Measurements from ENCODE around the gene PDCD11. TPM values are rescaled to one million over a fixed set of nuclear protein-coding genes. Genes with fewer than 3 reads are reported as not detected.

PDCD11 gene
- total RNA-seq, 2 donors from 2014 or later: 13.0 to 32.0 TPM

GRCh38 chr10:103490986-103491314, 94.5 kb downstream of the PDCD11 start:
- ATAC-seq: no peak
- H3K27ac ChIP-seq: peak overlapping the region in 1 of 4 donors; percentile 42
- no peaks in the 10 kb centered on the region for H3K36me3 ChIP-seq (replicated peaks in 1 of 2; ENCODE audit: insufficient read depth in 1 of 2, low read depth in 2 of 2)
- no peaks in the 10 kb centered on the region for H3K9me3 ChIP-seq
- H3K4me1 ChIP-seq: peaks cover 20% of the 10 kb centered on the region
- 73% methylated on average over 1 of the region's 1 CpG; no CpG with 5 or more reads in 1 of the 2 donors for WGBS, 2 donors
- intact Hi-C loops (cut with DNase I): no loop called here
- H3K27me3 ChIP-seq: no peaks in the 10 kb centered on the region
- no peak for DNase-seq
- no peak overlapping the region for H3K4me3 ChIP-seq
- TF ChIP-seq POLR2A (IDR thresholded peaks at IDR 0.05): no peak
- TF ChIP-seq, protein P1, sequence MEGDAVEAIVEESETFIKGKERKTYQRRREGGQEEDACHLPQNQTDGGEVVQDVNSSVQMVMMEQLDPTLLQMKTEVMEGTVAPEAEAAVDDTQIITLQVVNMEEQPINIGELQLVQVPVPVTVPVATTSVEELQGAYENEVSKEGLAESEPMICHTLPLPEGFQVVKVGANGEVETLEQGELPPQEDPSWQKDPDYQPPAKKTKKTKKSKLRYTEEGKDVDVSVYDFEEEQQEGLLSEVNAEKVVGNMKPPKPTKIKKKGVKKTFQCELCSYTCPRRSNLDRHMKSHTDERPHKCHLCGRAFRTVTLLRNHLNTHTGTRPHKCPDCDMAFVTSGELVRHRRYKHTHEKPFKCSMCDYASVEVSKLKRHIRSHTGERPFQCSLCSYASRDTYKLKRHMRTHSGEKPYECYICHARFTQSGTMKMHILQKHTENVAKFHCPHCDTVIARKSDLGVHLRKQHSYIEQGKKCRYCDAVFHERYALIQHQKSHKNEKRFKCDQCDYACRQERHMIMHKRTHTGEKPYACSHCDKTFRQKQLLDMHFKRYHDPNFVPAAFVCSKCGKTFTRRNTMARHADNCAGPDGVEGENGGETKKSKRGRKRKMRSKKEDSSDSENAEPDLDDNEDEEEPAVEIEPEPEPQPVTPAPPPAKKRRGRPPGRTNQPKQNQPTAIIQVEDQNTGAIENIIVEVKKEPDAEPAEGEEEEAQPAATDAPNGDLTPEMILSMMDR (IDR thresholded peaks at IDR 0.05): no peak

DNA sequence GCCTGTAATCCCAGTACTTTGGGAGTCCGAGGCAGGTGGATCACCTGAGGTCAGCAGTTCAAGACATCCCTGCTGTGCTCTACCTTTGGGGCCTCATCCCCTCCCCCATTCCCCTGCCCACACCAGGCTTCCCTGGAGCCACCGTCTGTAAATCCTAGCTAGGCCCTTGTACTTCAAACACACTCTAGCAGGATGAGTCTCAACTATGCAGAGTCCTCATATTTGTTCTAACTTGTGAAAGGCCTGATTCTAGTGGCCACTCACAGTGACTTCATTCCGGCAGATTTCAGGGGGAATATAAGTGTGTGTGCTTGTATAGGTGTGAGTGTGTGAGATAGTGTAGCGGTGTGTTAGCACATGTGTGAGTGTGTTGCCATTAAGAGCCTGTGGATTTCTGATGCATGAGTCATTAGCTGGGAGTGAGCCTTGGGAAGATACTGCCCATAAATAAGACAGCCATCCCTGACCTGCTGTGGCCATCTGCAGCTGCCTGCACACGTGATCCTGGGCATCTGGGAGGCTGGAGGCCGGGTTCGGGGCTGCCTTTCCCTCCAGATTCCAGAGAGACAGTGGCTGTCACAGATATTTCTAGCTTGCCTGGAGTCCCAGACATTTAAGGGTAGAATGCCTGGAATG, 95.4 kb downstream of the PDCD11 start:
- intact Hi-C loops (cut with DNase I): no loop called here
- ATAC-seq: no peak
- peak in 1 of 4 donors; percentile 22 for DNase-seq
- Histone ChIP-seq H3K27ac (peak overlapping the region in 2 of 4 donors; percentile 75 to 80), H3K4me3 (no peak overlapping the region), H3K9me3 (no peaks in the 10 kb centered on the region), H3K4me1 (peaks cover 20% of the 10 kb centered on the region), H3K27me3 (no peaks in the 10 kb centered on the region), H3K36me3 (replicated peaks in 1 of 2; ENCODE audit: insufficient read depth in 1 of 2, low read depth in 2 of 2) (no peaks in the 10 kb centered on the region)
- TF ChIP-seq, protein P1 (IDR thresholded peaks at IDR 0.05): no peak
- no peak for TF ChIP-seq POLR2A (IDR thresholded peaks at IDR 0.05)
- 67 to 72% methylated on average over 7 of the region's 7 CpGs for WGBS, 2 donors

DNA sequence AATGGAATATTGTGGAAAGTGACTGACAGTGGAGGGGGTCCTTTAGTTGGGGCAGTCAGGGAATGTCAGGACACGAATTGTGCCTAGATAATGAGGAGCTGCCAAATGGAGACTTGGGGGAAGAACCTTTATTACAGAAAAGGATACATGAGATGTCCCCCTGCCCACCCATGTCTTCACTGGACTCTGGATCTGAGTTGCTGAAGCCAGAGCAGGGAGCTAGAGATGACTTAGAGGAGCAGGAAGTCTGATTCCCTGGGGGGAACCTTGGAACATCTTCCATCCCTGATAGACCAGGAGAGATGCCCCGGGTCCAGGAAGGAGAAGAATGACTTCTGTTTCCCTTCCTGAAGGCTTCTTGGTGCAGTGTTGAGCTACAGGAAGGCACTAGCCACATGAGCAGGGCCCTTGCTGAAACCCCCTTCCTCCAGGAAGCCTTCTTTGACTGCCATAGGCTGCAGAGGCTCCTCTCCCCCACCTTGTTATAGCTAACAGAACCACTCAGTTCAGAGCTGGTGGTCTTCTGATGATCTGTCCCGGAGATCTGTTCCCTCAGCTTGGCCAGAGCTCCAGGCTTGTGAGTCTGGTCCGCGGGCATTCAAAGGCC, 96.3 kb downstream of the PDCD11 start:
- intact Hi-C loops (cut with DNase I): no loop called here
- 63 to 76% methylated on average over 4 to 5 of the region's 5 CpGs for WGBS, 2 donors
- no peaks in the 10 kb centered on the region for H3K36me3 ChIP-seq (replicated peaks in 1 of 2; ENCODE audit: insufficient read depth in 1 of 2, low read depth in 2 of 2)
- no peaks in the 10 kb centered on the region for H3K27me3 ChIP-seq
- H3K4me3 ChIP-seq: no peak overlapping the region
- no peak for ATAC-seq
- no peaks in the 10 kb centered on the region for H3K9me3 ChIP-seq
- DNase-seq: no peak
- TF ChIP-seq, protein P1 (IDR thresholded peaks at IDR 0.05): no peak
- no peak for TF ChIP-seq POLR2A (IDR thresholded peaks at IDR 0.05)
- peaks cover 20% of the 10 kb centered on the region for H3K4me1 ChIP-seq
- H3K27ac ChIP-seq: peak overlapping the region in 3 of 4 donors; percentile 40 to 80 (median 75)

GRCh38 chr10:103493362-103493915, 97.0 kb downstream of the PDCD11 start, which contains the start of gene NEURL1:
Gene NEURL1, plus strand, starts transcription at chr10:103493705. Its CDS starts 683 bp downstream, at chr10:103494388.
- Histone ChIP-seq H3K27me3 (no peaks in the 10 kb centered on the region), H3K4me3 (peak within 1 kb of the TSS; percentile 19 to 23), H3K4me1 (peaks cover 20% of the 10 kb centered on the region), H3K36me3 (replicated peaks in 1 of 2; ENCODE audit: insufficient read depth in 1 of 2, low read depth in 2 of 2) (no peaks in the 10 kb centered on the region), H3K27ac (peak within 1 kb of the TSS; percentile 36 to 80 (median 58)), H3K9me3 (no peaks in the 10 kb centered on the region)
- TF ChIP-seq POLR2A (IDR thresholded peaks at IDR 0.05): no peak
- TF ChIP-seq, protein P1 (IDR thresholded peaks at IDR 0.05): no peak
- DNase-seq (peak in 2 of 4 donors; percentile 32 to 39), ATAC-seq (peak; percentile 28)
- 17% methylated on average over 15 to 16 of the region's 65 CpGs for whole genome bisulfite sequencing, 2 donors
- intact Hi-C loops (cut with DNase I): no loop called here
